GM20431 (cell line): ENCODE results near the gene ARHGAP9.
"Not testable (repeated sequence)": the region's sequence is repeated elsewhere in the genome, so short reads cannot be mapped to it uniquely, and the experiment has no call there.

Experiments used
- in situ Hi-C: fragments of 300-500 bp; cut with MseI, MboI; formaldehyde crosslinking; loops from one replicate; pipeline ENCODE4 v1.15.0; 2020; ENCODE audit warnings: low sequenced_read_pairs; ENCODE audit not compliant: unreplicated experiment

ARHGAP9 gene

GRCh38 chr12:57448669-57449068, 31.0 kb downstream of the ARHGAP9 start:
- in situ Hi-C loops = no loop called here

GRCh38 chr12:57446292-57446960, 33.2 kb downstream of the ARHGAP9 start:
- in situ Hi-C loops = no loop called here

- in situ Hi-C loops = no loop called here
Observed at GRCh38 chr12:57444744-57445143, 34.9 kb downstream of the ARHGAP9 start.

- in situ Hi-C loops = not testable (repeated sequence)
Observed at GRCh38 chr12:57444337-57444736, 35.3 kb downstream of the ARHGAP9 start.

- in situ Hi-C loops = no loop called here
Observed at GRCh38 chr12:57441846-57442427, 37.7 kb downstream of the ARHGAP9 start.

- in situ Hi-C loops = not testable (repeated sequence)
Observed at GRCh38 chr12:57441393-57441792, 38.3 kb downstream of the ARHGAP9 start.

- in situ Hi-C loops = no loop called here
Observed at GRCh38 chr12:57439762-57440266, 39.9 kb downstream of the ARHGAP9 start.

GRCh38 chr12:57438400-57438799, 41.3 kb downstream of the ARHGAP9 start:
- in situ Hi-C loops = no loop called here

- in situ Hi-C loops = no loop called here
Observed at GRCh38 chr12:57435293-57435692, 44.4 kb downstream of the ARHGAP9 start.

GRCh38 chr12:57434517-57435223, 45.0 kb downstream of the ARHGAP9 start, which contains the start of gene INHBC:
Gene INHBC (plus strand): TSS chr12:57434784. CDS start chr12:57434887, 103 bp downstream.
- in situ Hi-C loops = no loop called here

GRCh38 chr12:57433370-57433769, 46.3 kb downstream of the ARHGAP9 start:
- in situ Hi-C loops = no loop called here

- in situ Hi-C loops = no loop called here
Observed at GRCh38 chr12:57431654-57432188, 47.9 kb downstream of the ARHGAP9 start.

- in situ Hi-C loops = no loop called here
Observed at GRCh38 chr12:57430931-57431566, 48.6 kb downstream of the ARHGAP9 start, which contains the start of gene R3HDM2. Gene R3HDM2 (minus strand): TSS chr12:57431043. CDS start chr12:57310428, 120,615 bp downstream.

- in situ Hi-C loops = no loop called here
Observed at GRCh38 chr12:57430112-57430930, 49.3 kb downstream of the ARHGAP9 start.

- in situ Hi-C loops = no loop called here
Observed at GRCh38 chr12:57429473-57430111, 50.1 kb downstream of the ARHGAP9 start.

GRCh38 chr12:57428965-57429364, 50.7 kb downstream of the ARHGAP9 start:
- in situ Hi-C loops = no loop called here

- in situ Hi-C loops = not testable (repeated sequence)
Observed at GRCh38 chr12:57426948-57427347, 52.7 kb downstream of the ARHGAP9 start.
